Measurements from ENCODE around the gene SSTR3.

- TF ChIP-seq EZH2phosphoT487 (IDR thresholded peaks at IDR 0.05; ENCODE audit: insufficient read depth, low read depth) (no peak), EZH2 (IDR thresholded peaks at IDR 0.05; ENCODE audit: insufficient read depth, poor library complexity, severe bottlenecking) (no peak)
Observed at GRCh38 chr22:37210041-37210803, 2.1 kb downstream of the SSTR3 start.

All from GM23248 (cell line).